ENCODE measurements around the gene VSIG8. TPM values are rescaled to one million over a fixed set of nuclear protein-coding genes. Genes with fewer than 3 reads are reported as not detected.

VSIG8 gene
- total and polyA plus RNA-seq, 4 donors: 0.08 TPM; not detected in 3

GRCh38 chr1:159831412-159832141, 30.9 kb downstream of the VSIG8 start:
- TF ChIP-seq GABPA (IDR thresholded peaks at IDR 0.05 in 1 of 2, conservative IDR thresholded peaks at IDR 0.05 in 1 of 2) (no peak), YY1 (IDR thresholded peaks at IDR 0.05) (no peak), RXRA (IDR thresholded peaks at IDR 0.05) (no peak), FOXA1 (IDR thresholded peaks at IDR 0.05) (no peak), ATF3 (IDR thresholded peaks at IDR 0.05) (no peak), FOXA2 (IDR thresholded peaks at IDR 0.05) (no peak), HNF4A (conservative IDR thresholded peaks at IDR 0.05) (no peak), SP1 (IDR thresholded peaks at IDR 0.05) (no peak), NR2F2 (IDR thresholded peaks at IDR 0.05) (no peak)
- TF ChIP-seq, protein P1, sequence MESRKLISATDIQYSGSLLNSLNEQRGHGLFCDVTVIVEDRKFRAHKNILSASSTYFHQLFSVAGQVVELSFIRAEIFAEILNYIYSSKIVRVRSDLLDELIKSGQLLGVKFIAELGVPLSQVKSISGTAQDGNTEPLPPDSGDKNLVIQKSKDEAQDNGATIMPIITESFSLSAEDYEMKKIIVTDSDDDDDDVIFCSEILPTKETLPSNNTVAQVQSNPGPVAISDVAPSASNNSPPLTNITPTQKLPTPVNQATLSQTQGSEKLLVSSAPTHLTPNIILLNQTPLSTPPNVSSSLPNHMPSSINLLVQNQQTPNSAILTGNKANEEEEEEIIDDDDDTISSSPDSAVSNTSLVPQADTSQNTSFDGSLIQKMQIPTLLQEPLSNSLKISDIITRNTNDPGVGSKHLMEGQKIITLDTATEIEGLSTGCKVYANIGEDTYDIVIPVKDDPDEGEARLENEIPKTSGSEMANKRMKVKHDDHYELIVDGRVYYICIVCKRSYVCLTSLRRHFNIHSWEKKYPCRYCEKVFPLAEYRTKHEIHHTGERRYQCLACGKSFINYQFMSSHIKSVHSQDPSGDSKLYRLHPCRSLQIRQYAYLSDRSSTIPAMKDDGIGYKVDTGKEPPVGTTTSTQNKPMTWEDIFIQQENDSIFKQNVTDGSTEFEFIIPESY (IDR thresholded peaks at IDR 0.05): no peak
- H3K4me3 ChIP-seq (ENCODE audit: low read depth in 1 of 3, low read length in 3 of 3): no peak overlapping the region
- no peaks in the 10 kb centered on the region for H3K27me3 ChIP-seq (ENCODE audit: control insufficient read depth in 4 of 4, insufficient read depth in 4 of 4, low read length in 3 of 4)
- no peaks in the 10 kb centered on the region for H3K9me3 ChIP-seq (ENCODE audit: control insufficient read depth in 4 of 4, low read length in 3 of 4)
- 58% methylated on average over 7 of the region's 7 CpGs for WGBS
- no peaks in the 10 kb centered on the region for H3K36me3 ChIP-seq (ENCODE audit: control insufficient read depth in 4 of 4, insufficient read depth in 3 of 4, low read depth in 1 of 4, low read length in 3 of 4)
- no peaks in the 10 kb centered on the region for H3K4me1 ChIP-seq (ENCODE audit: control insufficient read depth in 4 of 4, insufficient read depth in 4 of 4, low read length in 3 of 4)
- H3K27ac ChIP-seq (ENCODE audit: low read depth in 1 of 2, low read length in 2 of 2): no peak overlapping the region
- no peak for DNase-seq (ENCODE audit: low spot score)
- H3K9ac ChIP-seq (ENCODE audit: low read depth in 1 of 2, low read length in 2 of 2): no peak overlapping the region

GRCh38 chr1:159830722-159831121, 31.7 kb downstream of the VSIG8 start:
- Histone ChIP-seq H3K27me3 (ENCODE audit: control insufficient read depth in 4 of 4, insufficient read depth in 4 of 4, low read length in 3 of 4) (no peaks in the 10 kb centered on the region), H3K4me1 (ENCODE audit: control insufficient read depth in 4 of 4, insufficient read depth in 4 of 4, low read length in 3 of 4) (no peaks in the 10 kb centered on the region), H3K9me3 (ENCODE audit: control insufficient read depth in 4 of 4, low read length in 3 of 4) (no peaks in the 10 kb centered on the region), H3K36me3 (ENCODE audit: control insufficient read depth in 4 of 4, insufficient read depth in 3 of 4, low read depth in 1 of 4, low read length in 3 of 4) (no peaks in the 10 kb centered on the region), H3K4me3 (ENCODE audit: low read depth in 1 of 3, low read length in 3 of 3) (no peak overlapping the region), H3K27ac (ENCODE audit: low read depth in 1 of 2, low read length in 2 of 2) (no peak overlapping the region), H3K9ac (ENCODE audit: low read depth in 1 of 2, low read length in 2 of 2) (no peak overlapping the region)
- no peak for DNase-seq (ENCODE audit: low spot score)
- WGBS: 90% methylated on average over 8 of the region's 8 CpGs
- TF ChIP-seq CTCF (IDR thresholded peaks at IDR 0.05; ENCODE audit: low read depth, low read length, missing input control): no peak
- TF ChIP-seq RXRA (IDR thresholded peaks at IDR 0.05): no peak

- Histone ChIP-seq H3K4me3 (ENCODE audit: low read depth in 1 of 3, low read length in 3 of 3) (no peak overlapping the region), H3K27me3 (ENCODE audit: control insufficient read depth in 4 of 4, insufficient read depth in 4 of 4, low read length in 3 of 4) (no peaks in the 10 kb centered on the region), H3K36me3 (ENCODE audit: control insufficient read depth in 4 of 4, insufficient read depth in 3 of 4, low read depth in 1 of 4, low read length in 3 of 4) (no peaks in the 10 kb centered on the region), H3K27ac (ENCODE audit: low read depth in 1 of 2, low read length in 2 of 2) (no peak overlapping the region), H3K4me1 (ENCODE audit: control insufficient read depth in 4 of 4, insufficient read depth in 4 of 4, low read length in 3 of 4) (no peaks in the 10 kb centered on the region), H3K9me3 (ENCODE audit: control insufficient read depth in 4 of 4, low read length in 3 of 4) (no peaks in the 10 kb centered on the region), H3K9ac (ENCODE audit: low read depth in 1 of 2, low read length in 2 of 2) (no peak overlapping the region)
- WGBS: 91% methylated on average over 18 of the region's 18 CpGs
- no peak for DNase-seq (ENCODE audit: low spot score)
- TF ChIP-seq TAF1 (conservative IDR thresholded peaks at IDR 0.05) (no peak), JUND (IDR thresholded peaks at IDR 0.05) (no peak), HNF4G (IDR thresholded peaks at IDR 0.05) (no peak), GABPA (IDR thresholded peaks at IDR 0.05 in 1 of 2, conservative IDR thresholded peaks at IDR 0.05 in 1 of 2) (no peak), NR2F2 (IDR thresholded peaks at IDR 0.05) (no peak), FOXA1 (IDR thresholded peaks at IDR 0.05) (no peak), RXRA (IDR thresholded peaks at IDR 0.05) (no peak), CTCF (IDR thresholded peaks at IDR 0.05; ENCODE audit: low read depth, low read length, missing input control) (no peak), RAD21 (IDR thresholded peaks at IDR 0.05) (no peak), ATF3 (IDR thresholded peaks at IDR 0.05) (no peak), HNF4A (conservative IDR thresholded peaks at IDR 0.05) (no peak), FOXA2 (IDR thresholded peaks at IDR 0.05) (no peak), EGR1 (IDR thresholded peaks at IDR 0.05; ENCODE audit: low read depth in 2 of 2) (no peak), YY1 (IDR thresholded peaks at IDR 0.05) (no peak), SP1 (IDR thresholded peaks at IDR 0.05) (no peak)
- TF ChIP-seq, protein P2, sequence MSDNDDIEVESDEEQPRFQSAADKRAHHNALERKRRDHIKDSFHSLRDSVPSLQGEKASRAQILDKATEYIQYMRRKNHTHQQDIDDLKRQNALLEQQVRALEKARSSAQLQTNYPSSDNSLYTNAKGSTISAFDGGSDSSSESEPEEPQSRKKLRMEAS (IDR thresholded peaks at IDR 0.05): no peak
Measured at GRCh38 chr1:159829822-159830465, 32.5 kb downstream of the VSIG8 start.

Data from liver (tissue), 9 donors.